ENCODE data around the gene CT55.
"Not testable (repeated sequence)": the region's sequence is repeated elsewhere in the genome, so short reads cannot be mapped to it uniquely, and the experiment has no call there.

Gene CT55

DNA sequence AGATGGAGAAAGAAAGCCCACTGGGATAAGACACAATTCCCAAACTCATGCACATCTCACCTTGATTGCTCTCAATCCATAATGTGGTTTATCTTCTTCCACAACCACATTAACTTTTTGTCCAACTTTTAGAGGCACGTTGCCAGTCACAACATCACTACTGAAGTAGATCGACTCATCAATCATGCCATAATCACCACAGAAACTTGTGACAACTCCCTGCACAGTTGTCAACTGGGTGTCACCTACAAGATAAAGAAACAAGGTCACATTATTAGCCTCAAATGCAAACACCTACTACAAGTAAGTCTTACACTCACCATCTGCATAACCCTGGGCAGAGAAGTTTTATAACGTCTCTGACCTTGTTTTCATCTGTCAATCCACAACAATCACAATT, 1.7 kb downstream of the CT55 start:
- not testable (repeated sequence) for H3K27ac ChIP-seq (ENCODE audit: low read depth, low read length); H3K4me1 ChIP-seq (ENCODE audit: control insufficient read depth in 1 of 2, insufficient read depth in 2 of 2, low read length in 2 of 2); H3K27me3 ChIP-seq (ENCODE audit: control insufficient read depth in 1 of 2, insufficient read depth in 2 of 2, low read length in 2 of 2); H3K9me3 ChIP-seq (ENCODE audit: control insufficient read depth in 1 of 2, low read length in 2 of 2); H3K36me3 ChIP-seq (ENCODE audit: control insufficient read depth in 1 of 2, insufficient read depth in 2 of 2, low read length in 2 of 2); H3K9ac ChIP-seq (ENCODE audit: low read depth in 1 of 2, low read length in 2 of 2); H3K4me3 ChIP-seq (ENCODE audit: low read depth in 1 of 2, low read length in 2 of 2)

DNA sequence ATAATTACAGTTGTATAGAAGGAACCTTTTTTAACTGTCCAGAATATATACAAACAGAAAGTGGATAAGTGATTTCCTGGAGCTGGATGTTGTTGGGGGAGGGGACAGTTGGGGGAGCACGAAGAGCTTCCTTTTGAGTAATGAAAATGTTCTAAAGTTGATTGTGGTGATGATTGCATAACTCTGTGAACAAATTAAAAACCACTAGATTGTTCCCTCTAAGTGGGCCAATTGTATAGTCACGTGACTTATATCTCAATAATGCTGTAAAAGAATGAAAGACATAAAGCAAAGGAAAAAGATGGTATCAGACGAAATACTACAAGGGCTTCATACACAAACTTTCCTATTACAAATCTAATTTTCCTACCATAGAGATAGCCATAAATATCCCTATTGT, 2.7 kb downstream of the CT55 start:
- Histone ChIP-seq H3K27ac (ENCODE audit: low read depth, low read length) (no peak overlapping the region), H3K9me3 (ENCODE audit: control insufficient read depth in 1 of 2, low read length in 2 of 2) (no peaks in the 10 kb centered on the region), H3K9ac (ENCODE audit: low read depth in 1 of 2, low read length in 2 of 2) (no peak overlapping the region), H3K4me1 (ENCODE audit: control insufficient read depth in 1 of 2, insufficient read depth in 2 of 2, low read length in 2 of 2) (no peaks in the 10 kb centered on the region), H3K27me3 (ENCODE audit: control insufficient read depth in 1 of 2, insufficient read depth in 2 of 2, low read length in 2 of 2) (no peaks in the 10 kb centered on the region), H3K36me3 (ENCODE audit: control insufficient read depth in 1 of 2, insufficient read depth in 2 of 2, low read length in 2 of 2) (no peaks in the 10 kb centered on the region), H3K4me3 (ENCODE audit: low read depth in 1 of 2, low read length in 2 of 2) (no peak overlapping the region)

GRCh38 chrX:135154688-135155087, 16.5 kb downstream of the CT55 start:
- not testable (repeated sequence) for H3K27ac ChIP-seq (ENCODE audit: low read depth, low read length); H3K27me3 ChIP-seq (ENCODE audit: control insufficient read depth in 1 of 2, insufficient read depth in 2 of 2, low read length in 2 of 2); H3K4me1 ChIP-seq (ENCODE audit: control insufficient read depth in 1 of 2, insufficient read depth in 2 of 2, low read length in 2 of 2); H3K36me3 ChIP-seq (ENCODE audit: control insufficient read depth in 1 of 2, insufficient read depth in 2 of 2, low read length in 2 of 2); H3K9me3 ChIP-seq (ENCODE audit: control insufficient read depth in 1 of 2, low read length in 2 of 2); H3K4me3 ChIP-seq (ENCODE audit: low read depth in 1 of 2, low read length in 2 of 2); H3K9ac ChIP-seq (ENCODE audit: low read depth in 1 of 2, low read length in 2 of 2)

GRCh38 chrX:135126145-135126544, 45.1 kb downstream of the CT55 start:
- not testable (repeated sequence) for H3K36me3 ChIP-seq (ENCODE audit: control insufficient read depth in 1 of 2, insufficient read depth in 2 of 2, low read length in 2 of 2); H3K9me3 ChIP-seq (ENCODE audit: control insufficient read depth in 1 of 2, low read length in 2 of 2); H3K27ac ChIP-seq (ENCODE audit: low read depth, low read length); H3K9ac ChIP-seq (ENCODE audit: low read depth in 1 of 2, low read length in 2 of 2); H3K4me1 ChIP-seq (ENCODE audit: control insufficient read depth in 1 of 2, insufficient read depth in 2 of 2, low read length in 2 of 2); H3K27me3 ChIP-seq (ENCODE audit: control insufficient read depth in 1 of 2, insufficient read depth in 2 of 2, low read length in 2 of 2); H3K4me3 ChIP-seq (ENCODE audit: low read depth in 1 of 2, low read length in 2 of 2)

GRCh38 chrX:135120056-135120576, 51.1 kb downstream of the CT55 start, which contains the start of gene ETDB:
Gene ETDB, minus strand, starts transcription at chrX:135120526. Its CDS starts 1,265 bp downstream, at chrX:135119261.
- not testable (repeated sequence) for H3K9me3 ChIP-seq (ENCODE audit: control insufficient read depth in 1 of 2, low read length in 2 of 2); H3K4me1 ChIP-seq (ENCODE audit: control insufficient read depth in 1 of 2, insufficient read depth in 2 of 2, low read length in 2 of 2); H3K9ac ChIP-seq (ENCODE audit: low read depth in 1 of 2, low read length in 2 of 2); H3K36me3 ChIP-seq (ENCODE audit: control insufficient read depth in 1 of 2, insufficient read depth in 2 of 2, low read length in 2 of 2); H3K27ac ChIP-seq (ENCODE audit: low read depth, low read length); H3K4me3 ChIP-seq (ENCODE audit: low read depth in 1 of 2, low read length in 2 of 2); H3K27me3 ChIP-seq (ENCODE audit: control insufficient read depth in 1 of 2, insufficient read depth in 2 of 2, low read length in 2 of 2)

GRCh38 chrX:135116064-135116463, 55.1 kb downstream of the CT55 start:
- not testable (repeated sequence) for H3K4me3 ChIP-seq (ENCODE audit: low read depth in 1 of 2, low read length in 2 of 2); H3K27me3 ChIP-seq (ENCODE audit: control insufficient read depth in 1 of 2, insufficient read depth in 2 of 2, low read length in 2 of 2); H3K9ac ChIP-seq (ENCODE audit: low read depth in 1 of 2, low read length in 2 of 2); H3K4me1 ChIP-seq (ENCODE audit: control insufficient read depth in 1 of 2, insufficient read depth in 2 of 2, low read length in 2 of 2); H3K36me3 ChIP-seq (ENCODE audit: control insufficient read depth in 1 of 2, insufficient read depth in 2 of 2, low read length in 2 of 2); H3K27ac ChIP-seq (ENCODE audit: low read depth, low read length); H3K9me3 ChIP-seq (ENCODE audit: control insufficient read depth in 1 of 2, low read length in 2 of 2)

GRCh38 chrX:135114392-135114791, 56.8 kb downstream of the CT55 start:
- no peaks in the 10 kb centered on the region for H3K36me3 ChIP-seq (ENCODE audit: control insufficient read depth in 1 of 2, insufficient read depth in 2 of 2, low read length in 2 of 2)
- H3K4me1 ChIP-seq (ENCODE audit: control insufficient read depth in 1 of 2, insufficient read depth in 2 of 2, low read length in 2 of 2) = no peaks in the 10 kb centered on the region
- H3K27me3 ChIP-seq (ENCODE audit: control insufficient read depth in 1 of 2, insufficient read depth in 2 of 2, low read length in 2 of 2) = no peaks in the 10 kb centered on the region
- no peaks in the 10 kb centered on the region for H3K9me3 ChIP-seq (ENCODE audit: control insufficient read depth in 1 of 2, low read length in 2 of 2)
- H3K4me3 ChIP-seq (ENCODE audit: low read depth in 1 of 2, low read length in 2 of 2) = no peak overlapping the region
- no peak overlapping the region for H3K27ac ChIP-seq (ENCODE audit: low read depth, low read length)
- no peak overlapping the region for H3K9ac ChIP-seq (ENCODE audit: low read depth in 1 of 2, low read length in 2 of 2)

- no peaks in the 10 kb centered on the region for H3K36me3 ChIP-seq (ENCODE audit: control insufficient read depth in 1 of 2, insufficient read depth in 2 of 2, low read length in 2 of 2)
- H3K4me3 ChIP-seq (ENCODE audit: low read depth in 1 of 2, low read length in 2 of 2) = no peak overlapping the region
- H3K27me3 ChIP-seq (ENCODE audit: control insufficient read depth in 1 of 2, insufficient read depth in 2 of 2, low read length in 2 of 2) = no peaks in the 10 kb centered on the region
- H3K27ac ChIP-seq (ENCODE audit: low read depth, low read length) = no peak overlapping the region
- H3K4me1 ChIP-seq (ENCODE audit: control insufficient read depth in 1 of 2, insufficient read depth in 2 of 2, low read length in 2 of 2) = no peaks in the 10 kb centered on the region
- no peak overlapping the region for H3K9ac ChIP-seq (ENCODE audit: low read depth in 1 of 2, low read length in 2 of 2)
- H3K9me3 ChIP-seq (ENCODE audit: control insufficient read depth in 1 of 2, low read length in 2 of 2) = no peaks in the 10 kb centered on the region
Observed at GRCh38 chrX:135112743-135113142, 58.5 kb downstream of the CT55 start.

DNA sequence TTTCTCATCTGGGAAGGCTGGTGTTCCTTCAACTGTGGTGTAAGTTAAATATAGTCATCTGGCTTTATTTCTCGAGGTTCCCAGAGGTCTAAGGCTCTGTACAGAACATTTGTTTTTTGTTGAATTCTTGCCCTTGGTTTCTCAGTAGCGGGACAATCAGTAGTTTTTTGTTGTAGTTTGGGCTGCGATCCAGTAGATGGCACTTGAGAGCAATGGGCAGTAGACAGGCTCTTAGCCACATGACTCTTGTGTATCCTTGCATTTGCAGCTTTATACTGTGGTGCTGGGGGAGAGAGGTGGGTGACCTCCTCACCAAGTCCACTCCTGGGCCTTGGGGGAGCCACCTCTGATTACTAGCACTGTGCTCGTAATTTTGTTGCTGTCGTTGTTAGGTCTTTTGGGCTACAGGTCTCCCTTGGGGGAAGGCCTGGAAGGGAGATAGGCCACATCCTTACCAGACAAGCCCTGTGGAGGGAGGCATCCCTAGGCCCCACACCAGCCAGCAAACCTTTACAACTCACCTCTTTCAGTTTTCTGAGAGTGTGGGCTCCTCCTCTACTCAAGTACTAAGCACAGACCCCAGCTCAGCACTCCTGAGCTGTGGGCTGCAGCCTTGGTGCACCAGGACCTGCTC, 59.0 kb downstream of the CT55 start:
- no peaks in the 10 kb centered on the region for H3K4me1 ChIP-seq (ENCODE audit: control insufficient read depth in 1 of 2, insufficient read depth in 2 of 2, low read length in 2 of 2)
- no peak overlapping the region for H3K9ac ChIP-seq (ENCODE audit: low read depth in 1 of 2, low read length in 2 of 2)
- no peak overlapping the region for H3K27ac ChIP-seq (ENCODE audit: low read depth, low read length)
- H3K9me3 ChIP-seq (ENCODE audit: control insufficient read depth in 1 of 2, low read length in 2 of 2) = no peaks in the 10 kb centered on the region
- no peak overlapping the region for H3K4me3 ChIP-seq (ENCODE audit: low read depth in 1 of 2, low read length in 2 of 2)
- H3K36me3 ChIP-seq (ENCODE audit: control insufficient read depth in 1 of 2, insufficient read depth in 2 of 2, low read length in 2 of 2) = no peaks in the 10 kb centered on the region
- no peaks in the 10 kb centered on the region for H3K27me3 ChIP-seq (ENCODE audit: control insufficient read depth in 1 of 2, insufficient read depth in 2 of 2, low read length in 2 of 2)

DNA sequence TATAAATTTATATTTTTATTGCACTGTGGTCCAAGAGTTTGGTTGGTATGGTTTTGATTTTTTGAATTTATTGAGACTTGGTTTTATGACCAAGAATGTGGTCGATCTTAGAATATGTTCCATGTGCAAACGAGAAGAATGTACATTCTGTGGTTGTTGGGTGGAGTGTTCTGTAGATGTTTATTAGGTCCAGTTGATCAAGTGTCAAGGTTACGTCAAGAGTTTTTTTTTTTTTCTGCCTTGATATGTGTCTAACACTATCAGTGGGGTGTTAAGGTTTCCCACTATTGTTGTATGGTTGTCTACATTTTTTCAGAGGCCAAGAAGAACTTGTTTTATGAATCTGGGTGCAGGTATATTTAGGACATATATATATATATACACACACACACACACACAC, 61.6 kb downstream of the CT55 start:
- no peak overlapping the region for H3K4me3 ChIP-seq (ENCODE audit: low read depth in 1 of 2, low read length in 2 of 2)
- no peak overlapping the region for H3K27ac ChIP-seq (ENCODE audit: low read depth, low read length)
- H3K4me1 ChIP-seq (ENCODE audit: control insufficient read depth in 1 of 2, insufficient read depth in 2 of 2, low read length in 2 of 2) = no peaks in the 10 kb centered on the region
- H3K9me3 ChIP-seq (ENCODE audit: control insufficient read depth in 1 of 2, low read length in 2 of 2) = no peaks in the 10 kb centered on the region
- no peaks in the 10 kb centered on the region for H3K36me3 ChIP-seq (ENCODE audit: control insufficient read depth in 1 of 2, insufficient read depth in 2 of 2, low read length in 2 of 2)
- H3K27me3 ChIP-seq (ENCODE audit: control insufficient read depth in 1 of 2, insufficient read depth in 2 of 2, low read length in 2 of 2) = no peaks in the 10 kb centered on the region
- no peak overlapping the region for H3K9ac ChIP-seq (ENCODE audit: low read depth in 1 of 2, low read length in 2 of 2)
